ENCODE measurements around the gene TSEN15.
A peak's percentile ranks its signal among the peaks of the same experiment; 100 is the strongest.

The TSEN15 gene

GRCh38 chr1:184051485-184052193 is at the start of gene TSEN15:
Gene TSEN15, plus strand, starts transcription at chr1:184051730. Its CDS starts 26 bp downstream, at chr1:184051756.
- Histone ChIP-seq H3K27ac (ENCODE audit: low read length) (peak within 1 kb of the TSS; percentile 86), H3K9me3 (ENCODE audit: insufficient read depth, low read length) (peaks cover 13% of the 10 kb centered on the region; the same call in 1 of the 2 replicates), H3K4me2 (ENCODE audit: low read length) (peak within 1 kb of the TSS; percentile 92), H3K27me3 (ENCODE audit: low read depth, low read length) (peaks cover 10% of the 10 kb centered on the region), H2AFZ (ENCODE audit: low read depth, low read length) (peak within 1 kb of the TSS; percentile 97), H3K4me1 (ENCODE audit: low read length) (peaks cover 13% of the 10 kb centered on the region), H3K36me3 (replicated peaks; ENCODE audit: low read depth, low read length) (peaks cover 3% of the 10 kb centered on the region), H3K4me3 (ENCODE audit: low read length) (peak within 1 kb of the TSS; percentile 80), H3K79me2 (ENCODE audit: low read length) (peaks cover 23% of the 10 kb centered on the region), H3K9ac (ENCODE audit: low read length) (peak within 1 kb of the TSS; percentile 82), H4K20me1 (ENCODE audit: insufficient read depth, low read length) (no peaks in the 10 kb centered on the region)
- TF ChIP-seq CTCF (IDR thresholded peaks at IDR 0.05; ENCODE audit: low read depth, low read length) (no peak), EZH2phosphoT487 (IDR thresholded peaks at IDR 0.05; ENCODE audit: low read depth) (no peak)

GRCh38 chr1:184002071-184002470 is 49.5 kb upstream of the TSEN15 start:
- Histone ChIP-seq H2AFZ (ENCODE audit: low read depth, low read length) (no peak overlapping the region), H3K9ac (ENCODE audit: low read length) (no peak overlapping the region)

GRCh38 chr1:184004935-184005334 is 46.6 kb upstream of the TSEN15 start:
- Histone ChIP-seq H3K4me2 (ENCODE audit: low read length) (no peak overlapping the region), H3K36me3 (replicated peaks; ENCODE audit: low read depth, low read length) (no peaks in the 10 kb centered on the region), H3K27me3 (ENCODE audit: low read depth, low read length) (0 out of 2 replicates have a peak, but pooled peaks cover 2% of the 10 kb centered on the region), H3K4me3 (ENCODE audit: low read length) (no peak overlapping the region), H3K9me3 (ENCODE audit: insufficient read depth, low read length) (no peaks in the 10 kb centered on the region), H3K9ac (ENCODE audit: low read length) (no peak overlapping the region), H2AFZ (ENCODE audit: low read depth, low read length) (no peak overlapping the region), H3K27ac (ENCODE audit: low read length) (no peak overlapping the region), H4K20me1 (ENCODE audit: insufficient read depth, low read length) (no peaks in the 10 kb centered on the region), H3K4me1 (ENCODE audit: low read length) (no peaks in the 10 kb centered on the region), H3K79me2 (ENCODE audit: low read length) (no peaks in the 10 kb centered on the region)
- TF ChIP-seq EZH2phosphoT487 (IDR thresholded peaks at IDR 0.05; ENCODE audit: low read depth) (no peak), CTCF (IDR thresholded peaks at IDR 0.05; ENCODE audit: low read depth, low read length) (no peak)

More at GRCh38 chr1:184002071-184002470, 49.5 kb upstream of the TSEN15 start:
- Histone ChIP-seq H3K9me3 (ENCODE audit: insufficient read depth, low read length) (no peaks in the 10 kb centered on the region), H4K20me1 (ENCODE audit: insufficient read depth, low read length) (no peaks in the 10 kb centered on the region), H3K36me3 (replicated peaks; ENCODE audit: low read depth, low read length) (no peaks in the 10 kb centered on the region), H3K4me3 (ENCODE audit: low read length) (no peak overlapping the region), H3K79me2 (ENCODE audit: low read length) (no peaks in the 10 kb centered on the region), H3K4me1 (ENCODE audit: low read length) (no peaks in the 10 kb centered on the region), H3K27me3 (ENCODE audit: low read depth, low read length) (0 out of 2 replicates have a peak, but pooled peaks cover 2% of the 10 kb centered on the region), H3K27ac (ENCODE audit: low read length) (no peak overlapping the region), H3K4me2 (ENCODE audit: low read length) (no peak overlapping the region)
- TF ChIP-seq EZH2phosphoT487 (IDR thresholded peaks at IDR 0.05; ENCODE audit: low read depth) (no peak), CTCF (IDR thresholded peaks at IDR 0.05; ENCODE audit: low read depth, low read length) (no peak)

GRCh38 chr1:184005506-184005905 is 46.0 kb upstream of the TSEN15 start:
- Histone ChIP-seq H3K4me1 (ENCODE audit: low read length) (no peaks in the 10 kb centered on the region), H4K20me1 (ENCODE audit: insufficient read depth, low read length) (no peaks in the 10 kb centered on the region), H3K27me3 (ENCODE audit: low read depth, low read length) (0 out of 2 replicates have a peak, but pooled peaks cover 2% of the 10 kb centered on the region), H3K9ac (ENCODE audit: low read length) (no peak overlapping the region), H3K4me2 (ENCODE audit: low read length) (no peak overlapping the region), H2AFZ (ENCODE audit: low read depth, low read length) (no peak overlapping the region), H3K9me3 (ENCODE audit: insufficient read depth, low read length) (no peaks in the 10 kb centered on the region), H3K79me2 (ENCODE audit: low read length) (no peaks in the 10 kb centered on the region), H3K4me3 (ENCODE audit: low read length) (no peak overlapping the region), H3K36me3 (replicated peaks; ENCODE audit: low read depth, low read length) (no peaks in the 10 kb centered on the region), H3K27ac (ENCODE audit: low read length) (no peak overlapping the region)
- TF ChIP-seq EZH2phosphoT487 (IDR thresholded peaks at IDR 0.05; ENCODE audit: low read depth) (no peak), CTCF (IDR thresholded peaks at IDR 0.05; ENCODE audit: low read depth, low read length) (no peak)
